ENCODE results near the gene CHMP4A.

DNA sequence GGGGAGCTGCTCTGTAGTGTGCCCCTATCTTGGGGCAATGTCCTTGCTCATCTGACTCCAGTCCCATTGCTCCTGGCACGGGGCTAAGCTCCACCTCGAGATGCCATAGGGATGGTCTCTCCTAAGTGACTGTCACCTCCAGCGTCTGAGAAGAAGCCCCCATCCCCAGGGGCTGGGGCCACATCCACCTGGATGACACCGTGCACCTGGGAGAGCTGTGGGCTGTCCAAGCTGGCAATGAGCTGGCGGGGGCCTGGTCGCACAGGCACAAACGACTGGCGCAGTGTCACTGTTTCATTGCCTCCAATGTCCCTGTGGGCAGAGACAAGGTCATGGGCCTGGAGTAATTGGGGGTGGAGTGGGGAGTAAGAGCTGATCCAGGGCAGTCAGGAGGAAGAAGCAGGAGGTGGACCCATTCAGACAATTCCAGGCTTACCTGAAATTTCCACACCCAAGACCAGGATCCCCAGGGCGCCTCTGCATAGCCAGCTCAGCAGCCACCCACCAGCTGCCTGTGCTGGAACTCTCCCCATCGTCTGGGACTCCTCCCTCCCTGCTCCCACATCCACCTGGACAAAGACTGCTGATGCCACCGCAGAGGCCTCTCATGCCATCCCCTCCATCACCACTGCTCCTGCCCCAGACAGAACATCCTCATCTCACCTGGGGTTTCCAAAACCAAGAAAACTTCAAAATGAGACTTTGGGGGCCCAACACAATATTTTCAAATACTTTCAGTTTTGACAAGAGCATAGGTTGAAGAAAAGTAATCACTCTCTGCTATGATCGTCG, 36.1 kb upstream of the CHMP4A start:
- TF ChIP-seq, protein P1, sequence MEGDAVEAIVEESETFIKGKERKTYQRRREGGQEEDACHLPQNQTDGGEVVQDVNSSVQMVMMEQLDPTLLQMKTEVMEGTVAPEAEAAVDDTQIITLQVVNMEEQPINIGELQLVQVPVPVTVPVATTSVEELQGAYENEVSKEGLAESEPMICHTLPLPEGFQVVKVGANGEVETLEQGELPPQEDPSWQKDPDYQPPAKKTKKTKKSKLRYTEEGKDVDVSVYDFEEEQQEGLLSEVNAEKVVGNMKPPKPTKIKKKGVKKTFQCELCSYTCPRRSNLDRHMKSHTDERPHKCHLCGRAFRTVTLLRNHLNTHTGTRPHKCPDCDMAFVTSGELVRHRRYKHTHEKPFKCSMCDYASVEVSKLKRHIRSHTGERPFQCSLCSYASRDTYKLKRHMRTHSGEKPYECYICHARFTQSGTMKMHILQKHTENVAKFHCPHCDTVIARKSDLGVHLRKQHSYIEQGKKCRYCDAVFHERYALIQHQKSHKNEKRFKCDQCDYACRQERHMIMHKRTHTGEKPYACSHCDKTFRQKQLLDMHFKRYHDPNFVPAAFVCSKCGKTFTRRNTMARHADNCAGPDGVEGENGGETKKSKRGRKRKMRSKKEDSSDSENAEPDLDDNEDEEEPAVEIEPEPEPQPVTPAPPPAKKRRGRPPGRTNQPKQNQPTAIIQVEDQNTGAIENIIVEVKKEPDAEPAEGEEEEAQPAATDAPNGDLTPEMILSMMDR (conservative IDR thresholded peaks at IDR 0.05; ENCODE audit: low read depth, low read length) = no peak
- TF ChIP-seq EZH2 (IDR thresholded peaks at IDR 0.05; ENCODE audit: borderline replicate concordance, low read depth, low read length, poor library complexity, severe bottlenecking) = no peak
